Gastroesophageal sphincter (tissue), 4 donors: Measurements from ENCODE around the gene FCHO1. TPM values are rescaled to one million over a fixed set of nuclear protein-coding genes. Genes with fewer than 3 reads are reported as not detected.
"Not testable (repeated sequence)": the region's sequence is repeated elsewhere in the genome, so short reads cannot be mapped to it uniquely, and the experiment has no call there.

Experiments used
- ATAC-seq: fragments of 150-250 bp; one replicate; pipeline ENCODE4 v1.9.1; 2016; ENCODE audit warnings: mild to moderate bottlenecking, moderate library complexity
- H3K27ac ChIP-seq, 4 donors: fragments of 200-600 bp; sonication (generic) in 3 of 4; 1 replicate in 3 of 4; 2 replicates in 1 of 4; pipeline ENCODE4 v1.5.1; 2016 to 2019
- H3K27me3 ChIP-seq: fragments of 200-600 bp; sonication (generic); one replicate; pipeline ENCODE4 v1.5.1; 2019
- H3K36me3 ChIP-seq, 2 donors: fragments of 200-600 bp; sonication (generic); one replicate each; pipeline ENCODE4 v1.5.1; 2019; ENCODE audit warnings: control low read depth in 1 of 2
- H3K4me1 ChIP-seq, 3 donors: fragments of 200-600 bp; sonication (generic); 1 replicate in 2 of 3; 2 replicates in 1 of 3; pipeline ENCODE4 v1.5.1; 2016 to 2019; ENCODE audit warnings: control low read depth in 2 of 3
- H3K4me3 ChIP-seq, 2 donors: fragments of 200-600 bp; sonication (generic); one replicate each; pipeline ENCODE4 v1.5.1; 2019; ENCODE audit warnings: mild to moderate bottlenecking in 1 of 2, moderate library complexity in 1 of 2
- H3K9me3 ChIP-seq, 3 donors: fragments of 200-600 bp; sonication (generic); one replicate each; pipeline ENCODE4 v1.5.1; 2017 to 2019; ENCODE audit warnings: control low read depth in 2 of 3
- EP300 ChIP-seq: sonication (generic); formaldehyde crosslinking; IDR thresholded peaks from one replicate; pipeline ENCODE4 v1.6.1; 2017; ENCODE audit warnings: antibody characterized with exemption, mild to moderate bottlenecking
- POLR2A ChIP-seq, 2 donors: fragments of 450-650 bp; IDR thresholded peaks; one replicate each; pipeline ENCODE4 v1.6.1; 2017; ENCODE audit warnings: antibody characterized with exemption in 2 of 2, mild to moderate bottlenecking in 2 of 2, moderate library complexity in 1 of 2
- POLR2AphosphoS5 ChIP-seq: sonication (generic); formaldehyde crosslinking; IDR thresholded peaks from one replicate; pipeline ENCODE4 v1.6.1; 2017; ENCODE audit warnings: antibody characterized with exemption
- WGBS, 2 donors: methylation state at CpG; one replicate each; pipeline ENCODE4 v1.1.5; 2018; ENCODE audit warnings: low coverage in 1 of 2; 5-methylcytosine and 5-hydroxymethylcytosine counted together
- total RNA-seq, 4 donors: library from RNA; depleted of rRNA; stranded (reverse); fragments of >200 nt; gene quantifications; one replicate each; pipeline ENCODE4 v1.1.0, GENCODE V29; 2016
- TF ChIP-seq, protein P1 (sequence below), 4 experiments: fragments of 200-600 bp in 2 of 4; fragments of 450-650 bp in 2 of 4; sonication (generic) in 1 of 4; IDR thresholded peaks; one replicate each; pipeline ENCODE4 v1.5.1; 2017 to 2019; ENCODE audit warnings: antibody characterized with exemption in 4 of 4, mild to moderate bottlenecking in 2 of 4, moderate library complexity in 2 of 4

FCHO1 gene
- total RNA-seq, 4 donors from 2014 or later = 1.1 to 4.1 (median 3.2) TPM

DNA sequence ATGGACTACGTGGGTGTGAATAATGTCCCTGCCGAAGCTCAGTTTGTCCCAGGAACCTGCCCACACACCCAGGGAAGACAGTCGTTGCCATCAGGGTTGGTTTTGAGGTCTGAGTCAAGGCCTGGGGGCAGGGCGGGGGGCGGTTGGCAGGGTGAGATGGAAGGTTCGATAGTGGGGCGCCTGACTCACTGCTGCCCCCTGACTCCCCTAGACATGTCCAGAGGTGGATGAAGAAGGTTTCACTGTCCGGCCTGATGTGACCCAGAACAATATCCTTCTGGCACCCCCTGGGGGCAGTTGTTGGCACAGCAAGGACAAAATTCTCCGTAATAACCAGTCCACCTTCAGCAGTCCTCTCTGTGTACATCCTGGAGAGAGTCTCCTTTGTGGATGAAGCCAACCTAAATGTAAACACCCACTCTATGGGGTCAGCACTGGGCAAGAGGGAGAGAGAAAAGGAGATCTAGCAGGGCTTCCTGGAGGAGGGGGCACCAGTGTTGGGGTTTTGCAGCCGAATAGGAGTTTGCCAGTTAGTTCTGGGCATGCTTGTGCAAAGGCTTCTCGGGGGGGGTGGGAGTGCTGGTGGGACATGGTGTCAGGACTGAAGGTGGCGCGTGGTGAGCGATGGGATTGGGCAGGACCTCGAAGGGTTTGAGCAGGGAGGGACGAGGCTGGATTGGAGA lies 24.1 kb downstream of the FCHO1 start:
- no peak for ATAC-seq
- peaks cover 0 to 16% (median 0%) of the 10 kb centered on the region in 3 donors for H3K4me1 ChIP-seq
- no peak overlapping the region for H3K4me3 ChIP-seq
- no peaks in the 10 kb centered on the region for H3K36me3 ChIP-seq
- no peaks in the 10 kb centered on the region for H3K9me3 ChIP-seq
- TF ChIP-seq, protein P1, sequence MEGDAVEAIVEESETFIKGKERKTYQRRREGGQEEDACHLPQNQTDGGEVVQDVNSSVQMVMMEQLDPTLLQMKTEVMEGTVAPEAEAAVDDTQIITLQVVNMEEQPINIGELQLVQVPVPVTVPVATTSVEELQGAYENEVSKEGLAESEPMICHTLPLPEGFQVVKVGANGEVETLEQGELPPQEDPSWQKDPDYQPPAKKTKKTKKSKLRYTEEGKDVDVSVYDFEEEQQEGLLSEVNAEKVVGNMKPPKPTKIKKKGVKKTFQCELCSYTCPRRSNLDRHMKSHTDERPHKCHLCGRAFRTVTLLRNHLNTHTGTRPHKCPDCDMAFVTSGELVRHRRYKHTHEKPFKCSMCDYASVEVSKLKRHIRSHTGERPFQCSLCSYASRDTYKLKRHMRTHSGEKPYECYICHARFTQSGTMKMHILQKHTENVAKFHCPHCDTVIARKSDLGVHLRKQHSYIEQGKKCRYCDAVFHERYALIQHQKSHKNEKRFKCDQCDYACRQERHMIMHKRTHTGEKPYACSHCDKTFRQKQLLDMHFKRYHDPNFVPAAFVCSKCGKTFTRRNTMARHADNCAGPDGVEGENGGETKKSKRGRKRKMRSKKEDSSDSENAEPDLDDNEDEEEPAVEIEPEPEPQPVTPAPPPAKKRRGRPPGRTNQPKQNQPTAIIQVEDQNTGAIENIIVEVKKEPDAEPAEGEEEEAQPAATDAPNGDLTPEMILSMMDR (IDR thresholded peaks at IDR 0.05) = peak in 3 of 4 experiments; percentile 16 to 32 (median 22)
- TF ChIP-seq POLR2A (IDR thresholded peaks at IDR 0.05) (no peak), EP300 (no peak)
- peaks cover 57% of the 10 kb centered on the region for H3K27me3 ChIP-seq
- 52 to 73% methylated on average over 3 of the region's 16 CpGs for WGBS, 2 donors
- no peak overlapping the region for H3K27ac ChIP-seq

DNA sequence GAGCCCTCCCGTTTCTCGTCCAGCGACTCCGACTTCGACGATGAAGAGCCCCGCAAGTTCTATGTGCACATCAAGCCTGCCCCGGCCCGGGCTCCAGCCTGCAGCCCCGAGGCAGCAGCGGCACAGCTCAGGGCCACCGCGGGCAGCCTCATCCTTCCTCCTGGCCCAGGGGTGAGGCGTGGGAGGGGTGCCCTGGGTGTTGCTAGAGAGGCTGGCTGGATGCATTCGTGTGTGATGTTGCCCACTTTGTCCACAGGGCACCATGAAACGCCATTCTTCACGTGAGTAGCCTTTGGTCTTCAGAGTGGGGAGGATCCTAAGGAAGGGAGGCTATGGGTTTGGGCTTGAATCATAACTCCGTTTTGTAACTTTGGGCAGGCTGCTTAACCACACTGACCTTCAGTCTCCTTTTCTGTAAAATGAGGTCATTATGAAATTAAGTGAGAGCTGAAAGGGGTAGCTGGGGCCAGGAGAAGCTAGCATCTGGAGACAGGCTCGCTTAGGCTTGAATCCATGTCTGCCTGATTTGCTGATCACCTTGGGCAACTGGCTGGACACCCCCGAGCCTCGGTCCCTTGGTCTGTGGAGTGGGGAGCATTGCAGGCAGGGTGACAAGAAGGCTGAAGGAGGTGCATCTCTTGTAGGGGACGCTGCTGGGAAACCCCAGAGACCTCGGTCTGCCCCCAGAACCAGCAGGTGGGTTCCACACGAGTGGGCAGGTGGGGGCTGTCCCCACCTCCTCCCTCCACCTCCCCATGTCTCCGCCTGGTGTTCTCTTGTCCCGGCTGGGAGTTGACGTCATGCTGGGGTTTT lies 24.9 kb downstream of the FCHO1 start:
- 56 to 61% methylated on average over 4 to 16 of the region's 27 CpGs for WGBS, 2 donors

DNA sequence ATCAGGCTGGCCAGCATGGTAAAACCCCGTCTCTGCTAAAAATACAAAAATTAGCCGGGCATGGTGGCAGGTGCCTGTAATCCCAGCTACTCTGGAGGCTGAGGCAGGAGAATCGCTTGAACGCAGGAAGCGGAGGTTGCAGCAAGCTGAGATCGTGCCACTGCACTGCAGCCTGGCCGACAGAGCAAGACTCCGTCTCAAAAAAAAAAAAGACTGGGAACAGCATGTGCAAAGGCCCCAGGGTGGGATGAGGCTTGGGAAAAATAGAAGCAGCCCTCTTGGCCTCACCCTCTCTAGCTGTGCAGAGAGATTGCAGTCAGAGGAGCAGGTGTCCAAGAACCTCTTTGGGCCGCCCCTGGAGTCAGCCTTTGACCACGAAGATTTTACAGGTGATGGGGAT lies 26.6 kb downstream of the FCHO1 start:
- 75 to 100% methylated on average over 1 to 2 of the region's 10 CpGs for WGBS, 2 donors
- not testable (repeated sequence) for ATAC-seq, H3K9me3 ChIP-seq, H3K36me3 ChIP-seq, H3K4me3 ChIP-seq, H3K27ac ChIP-seq
- peaks cover 82% of the 10 kb centered on the region for H3K27me3 ChIP-seq
- peaks cover 0 to 16% (median 0%) of the 10 kb centered on the region in 3 donors for H3K4me1 ChIP-seq

More for the DNA sequence above, 24.9 kb downstream of the FCHO1 start:
- Histone ChIP-seq H3K9me3 (no peaks in the 10 kb centered on the region), H3K36me3 (no peaks in the 10 kb centered on the region), H3K27ac (no peak overlapping the region), H3K4me3 (no peak overlapping the region), H3K4me1 (peaks cover 0 to 16% (median 0%) of the 10 kb centered on the region in 3 donors), H3K27me3 (peaks cover 66% of the 10 kb centered on the region)
- TF ChIP-seq, protein P1 (IDR thresholded peaks at IDR 0.05) = no peak
- TF ChIP-seq POLR2AphosphoS5 = no peak
- ATAC-seq = no peak

DNA sequence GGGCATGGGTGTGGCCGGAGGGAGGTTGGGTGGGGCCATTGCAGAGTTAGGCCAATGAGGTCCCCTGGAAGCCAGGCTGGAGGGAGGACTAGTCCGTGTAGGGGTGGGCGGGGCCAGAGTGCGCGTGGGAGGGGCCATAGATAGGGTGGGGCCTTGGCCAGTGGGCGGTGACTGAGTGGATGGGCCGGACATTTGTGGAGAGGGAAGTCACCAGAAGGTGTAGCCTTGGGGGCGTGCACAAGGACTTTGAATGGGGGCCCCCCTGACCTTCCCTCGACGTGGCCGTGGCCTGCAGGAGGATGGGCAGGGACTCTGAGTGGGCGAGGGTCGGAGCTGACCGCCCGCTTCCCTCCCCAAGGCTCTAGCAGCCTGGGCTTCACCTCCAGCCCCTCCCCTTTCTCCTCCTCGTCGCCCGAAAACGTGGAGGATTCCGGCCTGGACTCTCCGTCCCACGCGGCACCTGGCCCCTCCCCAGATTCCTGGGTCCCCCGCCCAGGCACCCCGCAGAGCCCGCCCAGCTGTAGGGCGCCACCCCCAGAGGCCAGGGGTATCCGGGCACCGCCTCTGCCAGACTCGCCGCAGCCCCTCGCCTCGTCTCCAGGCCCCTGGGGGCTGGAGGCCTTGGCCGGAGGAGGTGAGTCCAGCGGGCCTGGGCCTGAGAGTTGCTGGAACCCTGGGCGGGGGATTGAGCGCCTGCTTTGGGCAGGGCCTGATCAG lies 27.1 kb downstream of the FCHO1 start:
- no peaks in the 10 kb centered on the region for H3K36me3 ChIP-seq
- 19% methylated on average over 9 of the region's 37 CpGs; no CpG with 5 or more reads in 1 of the 2 donors for WGBS, 2 donors
- H3K4me1 ChIP-seq = peaks cover 0 to 16% (median 0%) of the 10 kb centered on the region in 3 donors
- peaks cover 85% of the 10 kb centered on the region for H3K27me3 ChIP-seq
- no peak overlapping the region for H3K27ac ChIP-seq
- ATAC-seq = peak; percentile 38
- TF ChIP-seq POLR2AphosphoS5 = no peak
- TF ChIP-seq EP300 = no peak
- no peak for TF ChIP-seq POLR2A (IDR thresholded peaks at IDR 0.05)
- TF ChIP-seq, protein P1 (IDR thresholded peaks at IDR 0.05) = no peak
- H3K4me3 ChIP-seq = peak overlapping the region in 1 of 2 donors; percentile 23
- no peaks in the 10 kb centered on the region for H3K9me3 ChIP-seq
